WTC11 (cell line): ENCODE measurements around the gene NUAK1. TPM values are rescaled to one million over a fixed set of nuclear protein-coding genes. Genes with fewer than 3 reads are reported as not detected.

Experiments
- ATAC-seq: fragments of 200-7000 bp; cut with Tn5 transposase; 2 replicates; pipeline ENCODE4 v1.10.0; 2021; ENCODE audit warnings: mild to moderate bottlenecking, moderate library complexity
- CTCF ChIA-PET: fragments of 300-600 bp; sonication (Branson Sonifier 250); formaldehyde crosslinking; loops from one replicate; lab custom pipeline; 2021; ENCODE audit warnings: antibody characterized with exemption; lab: Charles Lee
- POLR2A ChIA-PET: fragments of 350-600 bp; sonication (Branson Sonifier 250); formaldehyde crosslinking; loops from one replicate; lab custom pipeline; 2021; ENCODE audit warnings: antibody characterized with exemption; lab: Charles Lee
- DNase-seq: peaks from one replicate; pipeline ENCODE4 v3.0.0; 2021; ENCODE audit warnings: low spot score
- H3K27ac Mint-ChIP-seq: 2 replicates; pipeline ENCODE4 v1.8.0; 2021; ENCODE audit warnings: mixed read lengths
- H3K27me3 Mint-ChIP-seq: 2 replicates; pipeline ENCODE4 v1.8.0; 2021; ENCODE audit warnings: low read depth, mild to moderate bottlenecking, moderate library complexity, mixed read lengths
- H3K36me3 Mint-ChIP-seq: 2 replicates; pipeline ENCODE4 v1.8.0; 2021; ENCODE audit warnings: mixed read lengths
- H3K4me1 Mint-ChIP-seq: 2 replicates; pipeline ENCODE4 v1.8.0; 2022; ENCODE audit warnings: mixed read lengths
- H3K4me3 Mint-ChIP-seq: 2 replicates; pipeline ENCODE4 v1.8.0; 2021; ENCODE audit warnings: mild to moderate bottlenecking, moderate library complexity, mixed read lengths
- H3K9me3 Mint-ChIP-seq: 2 replicates; pipeline ENCODE4 v1.8.0; 2021; ENCODE audit warnings: mixed read lengths
- AR ChIP-seq: fragments of 250-450 bp; sonication (Bioruptor Pico); IDR thresholded peaks from 2 replicates; pipeline ENCODE4 v1.9.0; 2021; ENCODE audit warnings: mild to moderate bottlenecking
- ATF1 ChIP-seq: sonication (generic); formaldehyde crosslinking; IDR thresholded peaks from 2 replicates; pipeline ENCODE4 v1.8.1; 2023; ENCODE audit warnings: mild to moderate bottlenecking, moderate library complexity, missing genetic modification reagents
- ATF3 ChIP-seq: sonication (generic); formaldehyde crosslinking; conservative IDR thresholded peaks from 2 replicates; pipeline ENCODE4 v1.8.1; 2022; ENCODE audit warnings: mild to moderate bottlenecking, missing genetic modification reagents
- CBFB ChIP-seq: sonication (generic); formaldehyde crosslinking; IDR thresholded peaks from 2 replicates; pipeline ENCODE4 v1.8.1; 2022; ENCODE audit warnings: mild to moderate bottlenecking, low read depth, missing genetic modification reagents
- E2F1 ChIP-seq: sonication (generic); formaldehyde crosslinking; IDR thresholded peaks from 2 replicates; pipeline ENCODE4 v1.8.0; 2022; ENCODE audit warnings: mild to moderate bottlenecking, missing genetic modification reagents
- ELF4 ChIP-seq: sonication (generic); formaldehyde crosslinking; IDR thresholded peaks from 2 replicates; pipeline ENCODE4 v1.8.1; 2022; ENCODE audit warnings: low read depth, mild to moderate bottlenecking, moderate library complexity, missing genetic modification reagents
- FOXK1 ChIP-seq: sonication (generic); formaldehyde crosslinking; IDR thresholded peaks from 2 replicates; pipeline ENCODE4 v1.8.0; 2022; ENCODE audit warnings: mild to moderate bottlenecking, moderate library complexity, missing genetic modification reagents
- FOXP4 ChIP-seq: sonication (generic); formaldehyde crosslinking; IDR thresholded peaks from 2 replicates; pipeline ENCODE4 v1.8.0; 2022; ENCODE audit warnings: mild to moderate bottlenecking, missing genetic modification reagents
- GABPB1 ChIP-seq: sonication (generic); formaldehyde crosslinking; IDR thresholded peaks from 2 replicates; pipeline ENCODE4 v1.8.1; 2023; ENCODE audit warnings: mild to moderate bottlenecking, missing genetic modification reagents
- JUN ChIP-seq: sonication (generic); formaldehyde crosslinking; IDR thresholded peaks from 2 replicates; pipeline ENCODE4 v1.8.0; 2023; ENCODE audit warnings: mild to moderate bottlenecking, missing genetic modification reagents
- KAT7 ChIP-seq: sonication (generic); formaldehyde crosslinking; IDR thresholded peaks from 2 replicates; pipeline ENCODE4 v1.8.1; 2023; ENCODE audit warnings: missing genetic modification reagents, mild to moderate bottlenecking, borderline replicate concordance
- NFATC4 ChIP-seq: fragments of 250-450 bp; sonication (Bioruptor Pico); IDR thresholded peaks from 2 replicates; pipeline ENCODE4 v1.9.0; 2021; ENCODE audit warnings: mild to moderate bottlenecking
- NR1H2 ChIP-seq: sonication (generic); formaldehyde crosslinking; IDR thresholded peaks from 2 replicates; pipeline ENCODE4 v1.9.0; 2021; ENCODE audit warnings: mild to moderate bottlenecking, moderate library complexity, missing genetic modification reagents
- NR2C2 ChIP-seq: sonication (generic); formaldehyde crosslinking; IDR thresholded peaks from 2 replicates; pipeline ENCODE4 v1.8.0; 2022; ENCODE audit warnings: mild to moderate bottlenecking, missing genetic modification reagents
- PRRX2 ChIP-seq: fragments of 250-450 bp; sonication (Bioruptor Pico); IDR thresholded peaks from 2 replicates; pipeline ENCODE4 v1.8.0; 2021; ENCODE audit warnings: mild to moderate bottlenecking
- RELA ChIP-seq: sonication (generic); formaldehyde crosslinking; IDR thresholded peaks from 2 replicates; pipeline ENCODE4 v1.8.1; 2022; ENCODE audit warnings: missing genetic modification reagents, mild to moderate bottlenecking, borderline replicate concordance
- TEAD4 ChIP-seq: sonication (generic); formaldehyde crosslinking; IDR thresholded peaks from 2 replicates; pipeline ENCODE4 v1.8.0; 2022; ENCODE audit warnings: mild to moderate bottlenecking, missing genetic modification reagents
- TP53 ChIP-seq: sonication (generic); formaldehyde crosslinking; IDR thresholded peaks from 2 replicates; pipeline ENCODE4 v1.8.1; 2023; ENCODE audit warnings: mild to moderate bottlenecking, missing genetic modification reagents
- ZNF317 ChIP-seq: sonication (generic); formaldehyde crosslinking; IDR thresholded peaks from 2 replicates; pipeline ENCODE4 v1.8.1; 2023; ENCODE audit warnings: low read depth, mild to moderate bottlenecking, moderate library complexity, missing genetic modification reagents, borderline replicate concordance
- ZNF423 ChIP-seq: fragments of 250-450 bp; sonication (Bioruptor Pico); IDR thresholded peaks from 2 replicates; pipeline ENCODE4 v2.1.2; 2022; ENCODE audit warnings: mild to moderate bottlenecking, moderate library complexity
- total RNA-seq: library from RNA; stranded (reverse); gene quantifications from 3 replicates; pipeline ENCODE4 v1.2.3, GENCODE V29; 2021

Gene NUAK1
- total RNA-seq, 1 experiment from 2014 or later = 15.9 TPM

- Mint-ChIP-seq H3K27me3 (no peaks in the 10 kb centered on the region), H3K9me3 (no peaks in the 10 kb centered on the region)
- no peak for DNase-seq
- no peak for ATAC-seq
- POLR2A ChIA-PET = interaction anchor here (0.7 kb wide), 1 partner anchor 425 kb away, joined by 5 read pairs; no protein-coding TSS in a partner anchor
- CTCF ChIA-PET = no interaction called here
- TF ChIP-seq ATF3 (CRISPR knock-in tag) (no peak), E2F1 (CRISPR knock-in tag) (no peak), CBFB (CRISPR knock-in tag) (no peak), ELF4 (no peak), KAT7 (CRISPR knock-in tag) (no peak)
- TF ChIP-seq, all 79 proteins: peak for 0
- H3K4me1 Mint-ChIP-seq = peaks cover 16% of the 10 kb centered on the region
- H3K4me3 Mint-ChIP-seq = no peak overlapping the region
- H3K27ac Mint-ChIP-seq = no peak overlapping the region
- no peaks in the 10 kb centered on the region for H3K36me3 Mint-ChIP-seq
Observed at GRCh38 chr12:106181401-106182114, 42.8 kb upstream of the NUAK1 start.

GRCh38 chr12:106179086-106179485 lies 40.3 kb upstream of the NUAK1 start:
- POLR2A ChIA-PET = no interaction called here
- no peak overlapping the region for H3K27ac Mint-ChIP-seq
- TF ChIP-seq PRRX2 (CRISPR knock-in tag) (no peak), TP53 (no peak), FOXK1 (CRISPR knock-in tag) (no peak), FOXP4 (no peak), ZNF317 (no peak), RELA (CRISPR knock-in tag) (no peak), TEAD4 (no peak), ZNF423 (no peak), AR (CRISPR knock-in tag) (no peak), NFATC4 (CRISPR knock-in tag) (no peak), NR2C2 (no peak), GABPB1 (CRISPR knock-in tag) (no peak), JUN (CRISPR knock-in tag) (no peak), ATF1 (CRISPR knock-in tag) (no peak), NR1H2 (CRISPR knock-in tag) (no peak), KAT7 (CRISPR knock-in tag) (no peak)
- no peak for DNase-seq
- peaks cover 16% of the 10 kb centered on the region for H3K4me1 Mint-ChIP-seq
- no peaks in the 10 kb centered on the region for H3K9me3 Mint-ChIP-seq
- H3K36me3 Mint-ChIP-seq = no peaks in the 10 kb centered on the region
- CTCF ChIA-PET = interaction anchor here (1.1 to 1.4 kb wide), 2 partner anchors 30 to 104 kb away, joined by 4 read pairs; no protein-coding TSS in a partner anchor
- no peak for ATAC-seq
- H3K27me3 Mint-ChIP-seq = no peaks in the 10 kb centered on the region
- H3K4me3 Mint-ChIP-seq = no peak overlapping the region
